SIG-M5 treated with dmso at 0.1 percent for 504 hours (cell line): ENCODE measurements around the gene CLDN9.

Source experiments
- DNase-seq: peaks from one replicate; lab custom pipeline; 2025; ENCODE audit not compliant: unreplicated experiment; lab: John Stamatoyannopoulos, UW

CLDN9 gene

GRCh38 chr16:2973605-2974318 is 39.0 kb upstream of the CLDN9 start:
- DNase-seq: no peak

- DNase-seq: no peak
Measured at GRCh38 chr16:2974319-2975056, 38.2 kb upstream of the CLDN9 start.

GRCh38 chr16:2975161-2975795 is 37.4 kb upstream of the CLDN9 start:
- DNase-seq: no peak

GRCh38 chr16:2976201-2976600 is 36.5 kb upstream of the CLDN9 start:
- DNase-seq: no peak

GRCh38 chr16:2976673-2977072 is 36.0 kb upstream of the CLDN9 start:
- DNase-seq: no peak

GRCh38 chr16:2977440-2977839 is 35.3 kb upstream of the CLDN9 start:
- DNase-seq: no peak

- DNase-seq: no peak
Measured at GRCh38 chr16:2979669-2980226, 33.0 kb upstream of the CLDN9 start.

GRCh38 chr16:2980227-2981176 is 32.2 kb upstream of the CLDN9 start, which contains the start of gene PKMYT1:
Gene PKMYT1 (minus strand): TSS chr16:2980446. CDS start chr16:2979657, 789 bp downstream.
- DNase-seq: peak; percentile 79

GRCh38 chr16:2981177-2981898 is 31.4 kb upstream of the CLDN9 start:
- no peak for DNase-seq

- DNase-seq: no peak
Measured at GRCh38 chr16:2981899-2982250, 30.8 kb upstream of the CLDN9 start.

- no peak for DNase-seq
Measured at GRCh38 chr16:2982402-2982801, 30.3 kb upstream of the CLDN9 start.

- DNase-seq: peak; percentile 67
Measured at GRCh38 chr16:2983706-2984136, 29.0 kb upstream of the CLDN9 start.

GRCh38 chr16:2985462-2985861 is 27.3 kb upstream of the CLDN9 start:
- DNase-seq: no peak

- DNase-seq: no peak
Measured at GRCh38 chr16:2985893-2986355, 26.8 kb upstream of the CLDN9 start.

GRCh38 chr16:2986623-2987188 is 26.0 kb upstream of the CLDN9 start:
- DNase-seq: no peak

- DNase-seq: no peak
Measured at GRCh38 chr16:2987286-2987685, 25.4 kb upstream of the CLDN9 start.

- no peak for DNase-seq
Measured at GRCh38 chr16:2987833-2988232, 24.9 kb upstream of the CLDN9 start.

GRCh38 chr16:2988590-2989099 is 24.1 kb upstream of the CLDN9 start:
- no peak for DNase-seq

GRCh38 chr16:2990891-2991290 is 21.8 kb upstream of the CLDN9 start:
- no peak for DNase-seq
